T-helper 1 cell treated with Interleukin-12 subunit alpha and Interleukin-12 subunit beta and Interleukin-4 antibody, amounts not matched to agents 30 ng/mL and 1 ng/mL, for 36 hours (primary cell): ENCODE results near the gene STX1B. TPM values are rescaled to one million over a fixed set of nuclear protein-coding genes. Genes with fewer than 3 reads are reported as not detected.

Source experiments
- intact Hi-C: fragments of 100-400 bp; cut with micrococcal nuclease; formaldehyde crosslinking; loops from one replicate; pipeline ENCODE4 v1.15.1; 2024
- total RNA-seq: library from RNA; stranded (reverse); gene quantifications from 2 replicates; pipeline ENCODE4 v1.2.3, GENCODE V29; 2022

Gene STX1B
- total RNA-seq, 1 donor from 2014 or later: 1.5 TPM

GRCh38 chr16:30980959-30981358 is 29.5 kb downstream of the STX1B start:
- intact Hi-C loops: loop anchor here (10.0 kb wide), 1 partner anchor 884 kb away; no protein-coding TSS in a partner anchor

GRCh38 chr16:30980434-30980833 is 30.0 kb downstream of the STX1B start:
- intact Hi-C loops: loop anchor here (10.0 kb wide), 1 partner anchor 884 kb away; no protein-coding TSS in a partner anchor

DNA sequence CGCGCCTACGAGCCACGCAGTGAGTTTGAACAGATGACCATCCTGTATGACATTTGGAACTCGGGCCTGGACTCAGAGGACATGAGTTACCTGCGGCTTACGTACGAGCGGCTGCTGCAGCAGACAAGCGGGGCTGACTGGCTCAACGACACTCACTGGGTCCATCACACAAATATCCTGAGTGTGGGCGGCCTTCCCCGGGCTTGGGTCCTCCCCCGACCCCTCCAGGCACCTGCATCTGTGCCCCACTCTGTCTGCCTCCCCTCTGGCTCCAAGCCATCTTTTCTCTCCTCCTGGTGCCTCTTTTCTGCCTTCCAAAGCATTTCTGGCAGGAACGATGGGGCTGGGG is 30.4 kb downstream of the STX1B start:
- intact Hi-C loops: loop anchor here (10.0 kb wide), 1 partner anchor 885 kb away; no protein-coding TSS in a partner anchor

DNA sequence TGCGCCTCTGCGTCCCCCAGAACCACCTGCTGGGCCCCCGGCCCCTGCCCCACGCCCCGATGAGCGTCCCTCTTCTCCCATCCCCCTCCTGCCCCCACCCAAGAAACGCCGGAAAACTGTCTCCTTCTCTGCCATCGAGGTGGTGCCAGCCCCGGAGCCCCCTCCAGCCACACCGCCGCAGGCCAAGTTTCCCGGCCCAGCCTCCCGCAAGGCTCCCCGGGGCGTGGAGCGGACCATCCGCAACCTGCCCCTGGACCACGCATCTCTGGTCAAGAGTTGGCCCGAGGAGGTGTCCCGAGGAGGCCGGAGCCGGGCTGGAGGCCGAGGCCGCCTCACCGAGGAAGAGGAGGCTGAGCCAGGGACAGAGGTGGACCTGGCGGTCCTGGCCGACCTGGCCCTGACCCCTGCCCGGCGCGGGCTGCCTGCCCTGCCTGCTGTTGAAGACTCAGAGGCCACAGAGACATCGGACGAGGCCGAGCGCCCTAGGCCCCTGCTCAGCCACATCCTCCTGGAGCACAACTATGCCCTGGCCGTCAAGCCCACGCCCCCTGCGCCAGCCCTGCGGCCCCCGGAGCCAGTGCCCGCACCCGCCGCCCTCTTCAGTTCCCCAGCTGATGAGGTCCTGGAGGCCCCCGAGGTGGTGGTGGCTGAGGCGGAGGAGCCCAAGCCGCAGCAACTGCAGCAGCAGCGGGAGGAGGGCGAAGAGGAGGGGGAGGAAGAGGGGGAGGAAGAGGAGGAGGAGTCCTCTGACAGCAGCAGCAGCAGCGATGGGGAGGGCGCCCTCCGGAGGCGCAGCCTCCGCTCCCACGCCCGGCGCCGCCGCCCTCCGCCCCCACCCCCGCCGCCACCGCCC is 31.0 kb downstream of the STX1B start:
- intact Hi-C loops: loop anchor here (10.0 kb wide), 1 partner anchor 885 kb away; no protein-coding TSS in a partner anchor

- intact Hi-C loops: no loop called here
Measured at GRCh38 chr16:30977502-30977901, 32.9 kb downstream of the STX1B start.

DNA sequence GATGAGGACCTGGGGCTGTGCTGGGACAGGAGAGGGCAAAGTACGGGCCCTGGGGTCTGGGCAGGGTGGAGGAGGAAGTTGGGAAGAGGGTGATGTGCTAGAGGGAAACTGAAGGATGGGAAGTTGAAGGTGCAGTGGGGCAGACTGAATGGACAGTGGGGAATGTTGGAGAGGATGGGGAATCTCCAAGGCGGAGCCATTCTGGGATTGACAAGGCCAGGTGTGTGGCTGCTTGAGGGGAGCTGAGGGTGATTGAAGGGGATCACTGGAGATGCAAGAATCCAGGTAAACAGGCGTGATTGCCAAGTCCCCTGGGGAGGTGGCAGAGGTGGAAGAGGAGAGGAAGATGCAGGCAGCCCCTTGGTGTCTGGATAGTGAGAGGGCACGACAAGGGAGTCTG is 34.0 kb downstream of the STX1B start:
- intact Hi-C loops: no loop called here

GRCh38 chr16:30974348-30974747 is 36.1 kb downstream of the STX1B start:
- intact Hi-C loops: no loop called here

DNA sequence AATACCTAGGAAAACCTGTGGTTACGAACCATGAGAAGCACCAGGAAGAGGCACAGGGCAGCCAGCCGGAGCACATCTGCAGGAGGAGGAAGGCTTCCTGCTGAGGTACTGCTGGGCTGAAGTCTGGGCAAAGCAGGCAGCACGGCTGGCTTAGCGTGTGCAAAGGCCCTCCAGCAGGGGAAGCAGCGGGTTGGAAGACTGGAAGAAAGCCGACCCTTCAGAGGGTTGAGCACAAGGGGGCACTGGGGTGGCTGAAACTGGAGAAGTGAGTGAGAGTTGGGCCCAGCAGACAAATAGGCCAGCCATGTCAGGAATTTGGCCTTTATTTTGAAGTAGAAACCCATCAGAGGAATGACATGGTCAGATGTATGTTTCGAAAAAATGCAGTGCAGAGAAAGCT is 37.6 kb downstream of the STX1B start:
- intact Hi-C loops: no loop called here

DNA sequence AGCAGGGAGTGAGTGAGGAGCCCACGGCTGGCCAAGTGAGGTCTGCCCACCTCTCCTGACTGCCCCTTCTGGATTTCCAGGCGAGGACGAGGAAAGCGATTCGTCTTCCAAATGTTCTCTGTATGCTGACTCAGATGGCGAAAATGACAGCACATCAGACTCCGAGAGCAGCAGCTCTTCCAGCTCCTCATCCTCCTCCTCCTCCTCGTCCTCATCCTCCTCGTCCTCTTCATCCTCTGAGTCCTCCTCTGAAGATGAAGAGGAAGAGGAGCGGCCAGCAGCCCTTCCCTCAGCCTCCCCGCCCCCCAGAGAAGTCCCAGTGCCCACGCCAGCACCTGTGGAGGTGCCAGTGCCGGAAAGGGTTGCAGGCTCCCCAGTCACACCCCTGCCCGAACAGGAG is 39.1 kb downstream of the STX1B start:
- intact Hi-C loops: no loop called here

DNA sequence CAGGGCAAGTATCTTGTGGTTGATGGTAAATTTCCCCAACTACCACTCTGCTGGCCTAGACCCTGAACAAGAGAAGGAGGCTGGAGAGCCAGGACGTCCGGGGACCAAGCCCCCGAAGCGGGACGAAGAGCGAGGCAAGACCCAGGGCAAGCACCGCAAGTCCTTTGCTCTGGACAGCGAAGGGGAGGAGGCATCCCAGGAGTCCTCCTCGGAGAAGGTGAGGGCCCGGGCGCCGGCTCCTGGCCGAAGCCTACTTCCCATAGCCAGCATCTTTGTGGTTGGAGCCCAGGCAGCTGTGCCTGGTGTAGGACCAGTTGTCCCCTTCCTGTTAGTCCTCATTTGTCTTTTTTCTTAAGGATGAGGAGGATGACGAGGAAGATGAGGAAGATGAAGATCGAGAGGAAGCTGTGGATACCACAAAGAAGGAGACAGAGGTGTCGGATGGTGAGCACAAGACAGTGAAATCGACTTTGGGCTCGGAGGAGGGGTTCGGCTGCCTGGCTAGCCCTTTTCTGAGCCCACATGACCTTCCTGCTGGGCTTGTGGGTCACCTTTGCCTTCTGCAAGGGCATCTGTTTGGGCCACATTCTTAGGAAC is 41.1 kb downstream of the STX1B start:
- intact Hi-C loops: no loop called here

DNA sequence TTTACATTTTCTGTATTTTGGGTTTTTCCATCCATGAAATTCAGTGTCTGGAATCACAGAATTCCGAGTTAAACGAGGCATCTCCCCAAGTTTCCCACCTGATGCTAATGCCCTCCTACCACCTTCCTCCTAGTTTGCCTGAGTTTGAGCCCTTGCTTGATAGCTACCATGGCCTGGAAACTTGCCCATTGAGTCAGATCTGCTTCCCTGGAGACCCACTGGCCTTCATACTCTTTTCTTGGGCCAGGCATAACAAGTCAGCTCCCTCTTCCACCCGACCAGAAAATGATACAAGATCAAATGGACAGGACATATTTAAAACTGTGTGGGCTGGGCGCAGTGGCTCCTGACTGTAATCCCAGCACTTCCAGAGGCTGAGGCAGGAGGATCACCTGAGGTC is 42.6 kb downstream of the STX1B start:
- intact Hi-C loops: no loop called here

GRCh38 chr16:30966033-30966619 is 44.3 kb downstream of the STX1B start:
- intact Hi-C loops: no loop called here

DNA sequence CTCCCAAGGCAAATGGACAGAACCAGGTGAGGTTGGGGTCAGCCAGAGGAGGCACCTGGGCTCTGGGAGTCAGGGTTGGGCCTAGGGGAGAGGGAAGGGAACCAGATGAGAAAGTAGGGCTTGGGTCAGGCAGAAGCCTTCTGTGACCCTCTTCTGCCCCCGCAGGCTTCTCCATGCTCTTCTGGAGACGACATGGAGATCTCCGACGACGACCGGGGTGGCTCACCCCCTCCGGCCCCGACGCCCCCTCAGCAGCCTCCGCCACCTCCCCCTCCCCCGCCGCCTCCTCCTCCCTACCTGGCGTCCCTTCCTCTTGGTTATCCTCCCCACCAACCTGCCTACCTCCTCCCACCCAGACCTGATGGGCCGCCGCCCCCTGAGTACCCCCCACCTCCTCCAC is 45.0 kb downstream of the STX1B start:
- intact Hi-C loops: no loop called here

DNA sequence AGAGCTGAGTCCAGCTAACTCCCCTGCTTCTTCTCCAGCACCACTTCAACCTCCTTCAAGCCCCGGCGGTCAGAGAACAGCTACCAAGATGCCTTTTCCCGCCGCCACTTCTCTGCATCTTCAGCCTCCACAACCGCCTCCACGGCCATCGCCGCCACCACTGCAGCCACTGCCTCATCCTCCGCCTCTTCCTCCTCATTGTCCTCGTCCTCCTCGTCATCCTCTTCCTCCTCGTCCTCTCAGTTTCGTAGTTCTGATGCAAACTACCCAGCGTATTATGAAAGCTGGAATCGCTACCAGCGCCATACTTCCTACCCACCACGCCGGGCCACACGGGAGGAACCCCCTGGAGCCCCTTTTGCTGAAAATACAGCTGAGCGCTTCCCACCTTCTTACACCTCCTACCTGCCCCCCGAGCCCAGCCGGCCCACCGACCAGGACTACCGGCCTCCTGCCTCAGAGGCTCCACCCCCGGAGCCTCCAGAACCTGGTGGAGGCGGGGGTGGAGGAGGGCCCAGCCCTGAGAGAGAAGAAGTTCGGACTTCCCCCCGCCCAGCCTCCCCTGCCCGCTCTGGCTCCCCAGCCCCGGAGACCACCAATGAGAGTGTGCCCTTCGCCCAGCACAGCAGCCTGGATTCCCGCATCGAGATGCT is 45.7 kb downstream of the STX1B start:
- intact Hi-C loops: no loop called here

DNA sequence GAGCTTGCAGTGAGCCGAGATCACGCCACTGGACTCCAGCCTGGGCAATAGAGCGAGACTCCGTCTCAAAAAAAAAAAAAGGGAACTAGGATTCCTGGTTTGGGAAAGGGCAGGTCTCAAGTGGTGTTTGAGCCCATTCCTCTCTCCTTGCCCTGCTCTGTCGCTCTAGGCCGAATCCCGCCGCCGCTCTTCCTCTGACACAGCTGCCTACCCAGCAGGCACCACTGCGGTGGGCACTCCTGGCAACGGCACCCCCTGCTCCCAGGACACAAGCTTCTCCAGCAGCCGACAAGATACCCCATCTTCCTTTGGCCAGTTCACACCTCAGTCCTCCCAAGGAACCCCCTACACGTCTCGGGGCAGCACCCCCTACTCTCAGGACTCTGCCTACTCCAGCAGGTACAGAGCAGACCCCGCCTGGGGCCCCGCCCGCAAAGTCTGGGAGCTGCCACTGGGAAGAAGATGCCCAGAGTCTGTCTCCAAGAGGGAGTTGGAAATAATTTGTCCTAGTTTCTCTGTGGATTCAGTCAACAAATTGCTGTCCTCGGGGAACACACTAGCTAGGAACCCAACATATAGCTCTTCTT is 46.4 kb downstream of the STX1B start:
- intact Hi-C loops: no loop called here

- intact Hi-C loops: no loop called here
Measured at GRCh38 chr16:30961384-30961783, 49.1 kb downstream of the STX1B start.

GRCh38 chr16:30958175-30959079 is 52.0 kb downstream of the STX1B start:
- intact Hi-C loops: loop anchor here (10.0 kb wide), 1 partner anchor 396 kb away; the partner anchor contains the start of gene ITGAX

GRCh38 chr16:30957456-30958174 is 52.8 kb downstream of the STX1B start, which contains the start of gene SETD1A:
SETD1A (plus strand) TSS chr16:30957754; CDS start chr16:30958732, 978 bp downstream.
- intact Hi-C loops: loop anchor here (1.0 to 10.0 kb wide), 13 partner anchors 34 to 911 kb away; partner anchors contain the start of genes ARMC5, BCKDK, FBRS and FBXL19
